ENCODE measurements around the gene SH2D2A. TPM values are rescaled to one million over a fixed set of nuclear protein-coding genes. Genes with fewer than 3 reads are reported as not detected.

The SH2D2A gene
- total RNA-seq, 1 donor from 2014 or later, result 0.88 TPM

GRCh38 chr1:156862997-156863599 is 46.5 kb upstream of the SH2D2A start:
- Histone ChIP-seq H3K4me3 (no peak overlapping the region), H3K27ac (replicated peaks) (no peak overlapping the region), H3K36me3 (no peaks in the 10 kb centered on the region), H3K4me1 (peaks cover 32% of the 10 kb centered on the region), H3K27me3 (ENCODE audit: low read depth) (peaks cover 94% of the 10 kb centered on the region), H3K9me3 (replicated peaks) (no peaks in the 10 kb centered on the region)
- TF ChIP-seq CTCF (IDR thresholded peaks at IDR 0.05; ENCODE audit: borderline replicate concordance), result no peak
- intact Hi-C loops (cut with micrococcal nuclease), result loop anchor here (10.0 kb wide), 1 partner anchor 68 kb away; no protein-coding TSS in a partner anchor
- no peak for DNase-seq

GRCh38 chr1:156862584-156862983 is 45.9 kb upstream of the SH2D2A start:
- H3K4me3 ChIP-seq, result no peak overlapping the region
- DNase-seq, result no peak
- H3K4me1 ChIP-seq, result peaks cover 37% of the 10 kb centered on the region
- H3K27ac ChIP-seq (replicated peaks), result no peak overlapping the region
- H3K27me3 ChIP-seq (ENCODE audit: low read depth), result peaks cover 96% of the 10 kb centered on the region
- no peaks in the 10 kb centered on the region for H3K9me3 ChIP-seq (replicated peaks)
- no peak for TF ChIP-seq CTCF (IDR thresholded peaks at IDR 0.05; ENCODE audit: borderline replicate concordance)
- intact Hi-C loops (cut with micrococcal nuclease), result loop anchor here (10.0 kb wide), 1 partner anchor 68 kb away; no protein-coding TSS in a partner anchor
- H3K36me3 ChIP-seq, result no peaks in the 10 kb centered on the region

- no peak for TF ChIP-seq CTCF (IDR thresholded peaks at IDR 0.05; ENCODE audit: borderline replicate concordance)
- Histone ChIP-seq H3K27ac (replicated peaks) (no peak within 1 kb of the TSS), H3K9me3 (replicated peaks) (no peaks in the 10 kb centered on the region), H3K36me3 (no peaks in the 10 kb centered on the region), H3K4me3 (peak within 1 kb of the TSS; percentile 63), H3K27me3 (ENCODE audit: low read depth) (peaks cover 91% of the 10 kb centered on the region), H3K4me1 (peaks cover 39% of the 10 kb centered on the region)
- intact Hi-C loops (cut with micrococcal nuclease), result loop anchor here (10.0 kb wide), 1 partner anchor 66 kb away; no protein-coding TSS in a partner anchor
- DNase-seq, result peak; percentile 31
Observed at GRCh38 chr1:156860628-156861423, 44.2 kb upstream of the SH2D2A start, which contains the start of gene NTRK1. NTRK1 (plus strand) TSS chr1:156860865; CDS start chr1:156860935, 70 bp downstream.

- peaks cover 39% of the 10 kb centered on the region for H3K4me1 ChIP-seq
- no peaks in the 10 kb centered on the region for H3K9me3 ChIP-seq (replicated peaks)
- H3K27ac ChIP-seq (replicated peaks), result no peak overlapping the region
- peak overlapping the region; percentile 63 for H3K4me3 ChIP-seq
- intact Hi-C loops (cut with micrococcal nuclease), result loop anchor here (10.0 kb wide), 1 partner anchor 65 kb away; no protein-coding TSS in a partner anchor
- DNase-seq, result peak; percentile 36
- peak; percentile 91 for TF ChIP-seq CTCF (IDR thresholded peaks at IDR 0.05; ENCODE audit: borderline replicate concordance)
- no peaks in the 10 kb centered on the region for H3K36me3 ChIP-seq
- H3K27me3 ChIP-seq (ENCODE audit: low read depth), result peaks cover 85% of the 10 kb centered on the region
Observed at GRCh38 chr1:156860113-156860627, 43.5 kb upstream of the SH2D2A start.

GRCh38 chr1:156859523-156860112 is 43.0 kb upstream of the SH2D2A start:
- Histone ChIP-seq H3K27ac (replicated peaks) (peak overlapping the region; percentile 59), H3K27me3 (ENCODE audit: low read depth) (peaks cover 79% of the 10 kb centered on the region), H3K36me3 (no peaks in the 10 kb centered on the region), H3K9me3 (replicated peaks) (no peaks in the 10 kb centered on the region), H3K4me1 (peaks cover 39% of the 10 kb centered on the region), H3K4me3 (peak overlapping the region; percentile 63)
- DNase-seq, result no peak
- no peak for TF ChIP-seq CTCF (IDR thresholded peaks at IDR 0.05; ENCODE audit: borderline replicate concordance)
- intact Hi-C loops (cut with micrococcal nuclease), result loop anchor here (10.0 kb wide), 1 partner anchor 65 kb away; no protein-coding TSS in a partner anchor

Data from left ventricle myocardium inferior (tissue), 1 donor.